HFF-Myc (cell line): ENCODE data around the gene TIMP3.

Experiments used
- DNase-seq: peaks from one replicate; pipeline ENCODE4 v3.0.0-alpha.2; 2011; ENCODE audit warnings: low read depth; ENCODE audit errors: extremely low read depth
- H3K4me3 ChIP-seq: replicated peaks from 2 replicates; pipeline ENCODE4 v1.5.1; 2011; ENCODE audit warnings: low read depth, mild to moderate bottlenecking, control low read depth, low read length
- CTCF ChIP-seq: IDR thresholded peaks from 2 replicates; pipeline ENCODE4 v1.5.1; 2012; ENCODE audit warnings: mild to moderate bottlenecking, low read depth, low read length, control low read depth; ENCODE audit errors: missing control alignments

The TIMP3 gene

DNA sequence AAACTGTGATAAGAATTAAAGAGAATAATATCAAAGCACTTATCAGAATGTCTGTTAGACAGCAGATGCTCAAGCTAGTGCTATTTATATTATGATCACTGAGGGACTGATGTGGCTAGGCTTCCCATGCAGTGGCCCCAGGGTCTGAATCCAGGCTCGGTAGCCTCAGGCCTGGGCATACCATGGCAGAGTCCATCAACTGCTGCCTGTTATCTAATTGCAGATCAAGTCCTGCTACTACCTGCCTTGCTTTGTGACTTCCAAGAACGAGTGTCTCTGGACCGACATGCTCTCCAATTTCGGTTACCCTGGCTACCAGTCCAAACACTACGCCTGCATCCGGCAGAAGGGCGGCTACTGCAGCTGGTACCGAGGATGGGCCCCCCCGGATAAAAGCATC lies 57.5 kb downstream of the TIMP3 start:
- no peak overlapping the region for H3K4me3 ChIP-seq
- DNase-seq, result no peak
- no peak for TF ChIP-seq CTCF

- no peak for TF ChIP-seq CTCF
- no peak overlapping the region for H3K4me3 ChIP-seq
- DNase-seq, result no peak
These were observed 58.2 kb downstream of the TIMP3 start for GRCh38 chr22:32859743-32860142.

- TF ChIP-seq CTCF, result no peak
- no peak for DNase-seq
- no peak overlapping the region for H3K4me3 ChIP-seq
These were observed 59.8 kb downstream of the TIMP3 start for GRCh38 chr22:32861330-32861729.

GRCh38 chr22:32862083-32862482 lies 60.6 kb downstream of the TIMP3 start:
- TF ChIP-seq CTCF, result no peak
- H3K4me3 ChIP-seq, result no peak overlapping the region
- no peak for DNase-seq

DNA sequence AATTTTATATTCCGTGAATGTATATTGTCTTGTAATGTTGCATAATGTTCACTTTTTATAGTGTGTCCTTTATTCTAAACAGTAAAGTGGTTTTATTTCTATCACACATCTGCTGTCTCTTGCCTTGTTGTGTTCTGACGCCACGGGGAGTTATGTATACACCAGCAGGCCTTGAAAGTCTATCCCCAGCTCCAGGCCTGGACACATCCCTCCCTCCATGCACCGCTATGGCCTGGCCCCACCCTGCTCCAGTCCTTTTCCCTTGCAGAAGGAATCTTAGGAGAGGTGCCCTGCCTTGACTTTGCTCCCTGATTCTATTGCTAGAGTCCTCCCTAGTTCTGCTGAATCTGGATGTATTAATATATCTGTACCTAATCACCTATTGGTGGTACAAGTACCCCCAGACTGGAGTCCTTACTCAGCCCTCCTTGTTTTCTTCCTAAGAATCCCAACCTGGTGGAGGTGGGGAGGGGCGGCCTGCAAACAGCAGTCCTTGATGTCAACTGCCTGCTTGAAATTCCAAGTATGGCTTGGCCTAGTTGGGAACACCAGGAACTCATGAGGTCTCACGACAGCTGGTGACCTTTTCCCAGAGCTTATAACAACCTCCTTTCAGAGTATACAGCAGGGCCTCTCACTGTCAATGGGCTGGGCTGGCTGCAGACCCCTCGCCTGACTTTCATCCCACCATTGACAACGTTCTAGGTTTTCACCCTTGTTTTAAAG lies 61.6 kb downstream of the TIMP3 start:
- TF ChIP-seq CTCF, result no peak
- no peak for DNase-seq
- no peak overlapping the region for H3K4me3 ChIP-seq

GRCh38 chr22:32864041-32864440 lies 62.5 kb downstream of the TIMP3 start:
- no peak for DNase-seq
- TF ChIP-seq CTCF, result no peak
- no peak overlapping the region for H3K4me3 ChIP-seq

- no peak for DNase-seq
- TF ChIP-seq CTCF, result no peak
- H3K4me3 ChIP-seq, result no peak overlapping the region
These were observed 63.1 kb downstream of the TIMP3 start for GRCh38 chr22:32864596-32864995.
